ENCODE results near the gene CCL11. TPM values are rescaled to one million over a fixed set of nuclear protein-coding genes. Genes with fewer than 3 reads are reported as not detected.
"Not testable (repeated sequence)": the region's sequence is repeated elsewhere in the genome, so short reads cannot be mapped to it uniquely, and the experiment has no call there.

The CCL11 gene
- total and polyA plus RNA-seq, 4 donors: not detected

GRCh38 chr17:34319039-34319483 lies 33.5 kb downstream of the CCL11 start, which contains the start of gene CCL8:
Gene CCL8, plus strand, starts transcription at chr17:34319435. Its CDS starts 67 bp downstream, at chr17:34319502.
- Histone ChIP-seq H3K9ac (ENCODE audit: low read depth in 1 of 2, low read length in 2 of 2) (no peak within 1 kb of the TSS), H3K27me3 (ENCODE audit: control insufficient read depth in 4 of 4, insufficient read depth in 4 of 4, low read length in 3 of 4) (peaks cover 0 to 2% (median 0%) of the 10 kb centered on the region in 4 donors), H3K36me3 (ENCODE audit: control insufficient read depth in 4 of 4, insufficient read depth in 3 of 4, low read depth in 1 of 4, low read length in 3 of 4) (no peaks in the 10 kb centered on the region), H3K4me3 (ENCODE audit: low read depth in 1 of 3, low read length in 3 of 3) (no peak within 1 kb of the TSS), H3K4me1 (ENCODE audit: control insufficient read depth in 4 of 4, insufficient read depth in 4 of 4, low read length in 3 of 4) (no peaks in the 10 kb centered on the region), H3K9me3 (ENCODE audit: control insufficient read depth in 4 of 4, low read length in 3 of 4) (no peaks in the 10 kb centered on the region), H3K27ac (ENCODE audit: low read depth in 1 of 2, low read length in 2 of 2) (no peak within 1 kb of the TSS)
- TF ChIP-seq ZBTB33 (IDR thresholded peaks at IDR 0.05) (no peak), YY1 (IDR thresholded peaks at IDR 0.05) (no peak), CTCF (IDR thresholded peaks at IDR 0.05; ENCODE audit: low read depth, low read length, missing input control) (no peak), NR2F2 (IDR thresholded peaks at IDR 0.05) (no peak), GABPA (IDR thresholded peaks at IDR 0.05 in 1 of 2, conservative IDR thresholded peaks at IDR 0.05 in 1 of 2) (no peak), FOXA2 (IDR thresholded peaks at IDR 0.05) (no peak), JUND (IDR thresholded peaks at IDR 0.05) (no peak), ATF3 (IDR thresholded peaks at IDR 0.05) (no peak)
- 54% methylated on average over 2 of the region's 2 CpGs for WGBS
- DNase-seq (ENCODE audit: low spot score): no peak

- no peak for DNase-seq (ENCODE audit: low spot score)
- H3K27ac ChIP-seq (ENCODE audit: low read depth in 1 of 2, low read length in 2 of 2): no peak overlapping the region
- peak; percentile 45 for TF ChIP-seq SP1 (IDR thresholded peaks at IDR 0.05)
- peak in 1 of 2 donors; percentile 18 for TF ChIP-seq RXRA (IDR thresholded peaks at IDR 0.05)
- TF ChIP-seq CTCF (IDR thresholded peaks at IDR 0.05; ENCODE audit: low read depth, low read length, missing input control): no peak
- TF ChIP-seq NR2F2 (IDR thresholded peaks at IDR 0.05): peak; percentile 78
- no peaks in the 10 kb centered on the region for H3K9me3 ChIP-seq (ENCODE audit: control insufficient read depth in 4 of 4, low read length in 3 of 4)
- no peaks in the 10 kb centered on the region for H3K4me1 ChIP-seq (ENCODE audit: control insufficient read depth in 4 of 4, insufficient read depth in 4 of 4, low read length in 3 of 4)
- H3K9ac ChIP-seq (ENCODE audit: low read depth in 1 of 2, low read length in 2 of 2): no peak overlapping the region
- H3K4me3 ChIP-seq (ENCODE audit: low read depth in 1 of 3, low read length in 3 of 3): no peak overlapping the region
- no peaks in the 10 kb centered on the region for H3K36me3 ChIP-seq (ENCODE audit: control insufficient read depth in 4 of 4, insufficient read depth in 3 of 4, low read depth in 1 of 4, low read length in 3 of 4)
- H3K27me3 ChIP-seq (ENCODE audit: control insufficient read depth in 4 of 4, insufficient read depth in 4 of 4, low read length in 3 of 4): no peaks in the 10 kb centered on the region
Observed at GRCh38 chr17:34321964-34322363, 36.4 kb downstream of the CCL11 start.

GRCh38 chr17:34327580-34327979 lies 42.0 kb downstream of the CCL11 start:
- not testable (repeated sequence) for H3K27ac ChIP-seq (ENCODE audit: low read depth in 1 of 2, low read length in 2 of 2)

More at GRCh38 chr17:34327580-34327979, 42.0 kb downstream of the CCL11 start:
- 66% methylated on average over 4 of the region's 4 CpGs for WGBS
- not testable (repeated sequence) for H3K9me3 ChIP-seq (ENCODE audit: control insufficient read depth in 4 of 4, low read length in 3 of 4); H3K4me1 ChIP-seq (ENCODE audit: control insufficient read depth in 4 of 4, insufficient read depth in 4 of 4, low read length in 3 of 4); DNase-seq (ENCODE audit: low spot score); H3K9ac ChIP-seq (ENCODE audit: low read depth in 1 of 2, low read length in 2 of 2); H3K4me3 ChIP-seq (ENCODE audit: low read depth in 1 of 3, low read length in 3 of 3); H3K27me3 ChIP-seq (ENCODE audit: control insufficient read depth in 4 of 4, insufficient read depth in 4 of 4, low read length in 3 of 4); H3K36me3 ChIP-seq (ENCODE audit: control insufficient read depth in 4 of 4, insufficient read depth in 3 of 4, low read depth in 1 of 4, low read length in 3 of 4)

All from liver (tissue), 9 donors.